ENCODE results near the gene CD53.

GRCh38 chr1:110896090-110896489, 23.1 kb downstream of the CD53 start:
- TF ChIP-seq REST (IDR thresholded peaks at IDR 0.05; ENCODE audit: insufficient read depth in 1 of 2, low read depth in 2 of 2, low read length in 2 of 2) = no peak
- no peak for TF ChIP-seq TAF1 (IDR thresholded peaks at IDR 0.05; ENCODE audit: borderline replicate concordance, insufficient read depth, low read length)
- TF ChIP-seq POLR2AphosphoS5 (IDR thresholded peaks at IDR 0.05; ENCODE audit: low read depth, low read length) = no peak
- no peak for TF ChIP-seq SIN3A (IDR thresholded peaks at IDR 0.05; ENCODE audit: borderline replicate concordance, insufficient read depth, low read length)
